Activated CD8-positive, alpha-beta T cell treated with anti-CD3 and anti-CD28 coated beads for 36 hours (primary cell): Measurements from ENCODE around the gene SFSWAP. TPM values are rescaled to one million over a fixed set of nuclear protein-coding genes. Genes with fewer than 3 reads are reported as not detected.
"Not testable (repeated sequence)": the region's sequence is repeated elsewhere in the genome, so short reads cannot be mapped to it uniquely, and the experiment has no call there.

Experiments
- ATAC-seq: fragments of 200-7000 bp; cut with Tn5 transposase; one replicate; pipeline ENCODE4 v1.10.0; 2021; ENCODE audit warnings: mild to moderate bottlenecking, moderate library complexity
- CTCF ChIA-PET: fragments of 350-600 bp; sonication (Branson Sonifier 250); formaldehyde crosslinking; loops from one replicate; lab custom pipeline; 2021; ENCODE audit warnings: antibody characterized with exemption; lab: Charles Lee
- POLR2A ChIA-PET: fragments of 350-600 bp; sonication (Branson Sonifier 250); formaldehyde crosslinking; loops from one replicate; lab custom pipeline; 2021; ENCODE audit warnings: antibody characterized with exemption; lab: Charles Lee
- DNase-seq: peaks from one replicate; pipeline ENCODE4 v3.0.0-alpha.2; 2020
- H3K27ac Mint-ChIP-seq: one replicate; pipeline ENCODE4 v1.8.0; 2021; ENCODE audit warnings: mild to moderate bottlenecking, mixed read lengths
- H3K27me3 Mint-ChIP-seq: one replicate; pipeline ENCODE4 v1.8.0; 2021; ENCODE audit warnings: mixed read lengths
- H3K36me3 Mint-ChIP-seq: one replicate; pipeline ENCODE4 v1.8.0; 2021; ENCODE audit warnings: low read depth, mixed read lengths
- H3K4me1 Mint-ChIP-seq: one replicate; pipeline ENCODE4 v1.8.0; 2021; ENCODE audit warnings: low read depth, mixed read lengths
- H3K4me3 Mint-ChIP-seq: one replicate; pipeline ENCODE4 v1.8.0; 2021; ENCODE audit warnings: mild to moderate bottlenecking, moderate library complexity, mixed read lengths
- H3K9me3 Mint-ChIP-seq: one replicate; pipeline ENCODE4 v1.8.0; 2021; ENCODE audit warnings: mixed read lengths
- CTCF ChIP-seq: fragments of 200-600 bp; IDR thresholded peaks from one replicate; pipeline ENCODE4 v1.8.0; 2022; ENCODE audit warnings: antibody characterized with exemption, mild to moderate bottlenecking
- intact Hi-C: fragments of 100-400 bp; cut with micrococcal nuclease; formaldehyde crosslinking; loops from one replicate; pipeline ENCODE4 v1.10.0; 2022
- total RNA-seq, 2 experiments: library from RNA; stranded (reverse); gene quantifications; one replicate each; pipeline ENCODE4 v1.2.3, GENCODE V29; 2021

Gene SFSWAP
- total RNA-seq, 2 experiments from 2014 or later, result 47.6 to 49.3 TPM

- H3K4me3 Mint-ChIP-seq, POLR2A ChIA-PET, ATAC-seq, H3K9me3 Mint-ChIP-seq, H3K36me3 Mint-ChIP-seq, DNase-seq, CTCF ChIA-PET, H3K27ac Mint-ChIP-seq, intact Hi-C loops, H3K27me3 Mint-ChIP-seq: not testable (repeated sequence)
- H3K4me1 Mint-ChIP-seq, result peaks cover 14% of the 10 kb centered on the region
Observed at GRCh38 chr12:131680392-131681256, 30.3 kb upstream of the SFSWAP start.

GRCh38 chr12:131681257-131681620 is 29.7 kb upstream of the SFSWAP start:
- no peak for ATAC-seq
- intact Hi-C loops, result no loop called here
- Mint-ChIP-seq H3K4me3 (no peak overlapping the region), H3K27me3 (no peaks in the 10 kb centered on the region), H3K9me3 (no peaks in the 10 kb centered on the region), H3K4me1 (peaks cover 14% of the 10 kb centered on the region), H3K36me3 (no peaks in the 10 kb centered on the region), H3K27ac (peak overlapping the region; percentile 59)
- DNase-seq, result no peak
- TF ChIP-seq CTCF, result no peak
- ChIA-PET POLR2A (no interaction called here), CTCF (no interaction called here)

GRCh38 chr12:131681746-131682509 is 29.0 kb upstream of the SFSWAP start:
- CTCF ChIA-PET, intact Hi-C loops, H3K36me3 Mint-ChIP-seq, H3K27me3 Mint-ChIP-seq, POLR2A ChIA-PET, H3K9me3 Mint-ChIP-seq: not testable (repeated sequence)
- H3K27ac Mint-ChIP-seq, result peak overlapping the region; percentile 59
- H3K4me1 Mint-ChIP-seq, result peaks cover 14% of the 10 kb centered on the region
- DNase-seq (peak; percentile 90), ATAC-seq (peak; percentile 100)
- peak overlapping the region; percentile 50 for H3K4me3 Mint-ChIP-seq

GRCh38 chr12:131682510-131682895 is 28.4 kb upstream of the SFSWAP start:
- H3K27me3 Mint-ChIP-seq, result no peaks in the 10 kb centered on the region
- no peak for TF ChIP-seq CTCF
- DNase-seq, result peak; percentile 64
- CTCF ChIA-PET, result no interaction called here
- H3K4me1 Mint-ChIP-seq, result peaks cover 14% of the 10 kb centered on the region
- ATAC-seq, result peak; percentile 14
- intact Hi-C loops, result no loop called here
- H3K36me3 Mint-ChIP-seq, result no peaks in the 10 kb centered on the region
- no peaks in the 10 kb centered on the region for H3K9me3 Mint-ChIP-seq
- H3K4me3 Mint-ChIP-seq, result peak overlapping the region; percentile 35
- H3K27ac Mint-ChIP-seq, result peak overlapping the region; percentile 61
- POLR2A ChIA-PET, result no interaction called here

GRCh38 chr12:131683266-131684014 is 27.4 kb upstream of the SFSWAP start:
- Mint-ChIP-seq H3K4me1 (peaks cover 14% of the 10 kb centered on the region), H3K9me3 (peaks cover 3% of the 10 kb centered on the region), H3K27me3 (no peaks in the 10 kb centered on the region), H3K27ac (no peak overlapping the region), H3K4me3 (no peak overlapping the region), H3K36me3 (no peaks in the 10 kb centered on the region)
- intact Hi-C loops, result no loop called here
- ATAC-seq (no peak), DNase-seq (no peak)
- ChIA-PET CTCF (no interaction called here), POLR2A (no interaction called here)
- TF ChIP-seq CTCF, result no peak
